ENCODE data around the gene ELOVL5.
"Not testable (repeated sequence)": the region's sequence is repeated elsewhere in the genome, so short reads cannot be mapped to it uniquely, and the experiment has no call there.

ELOVL5 gene

DNA sequence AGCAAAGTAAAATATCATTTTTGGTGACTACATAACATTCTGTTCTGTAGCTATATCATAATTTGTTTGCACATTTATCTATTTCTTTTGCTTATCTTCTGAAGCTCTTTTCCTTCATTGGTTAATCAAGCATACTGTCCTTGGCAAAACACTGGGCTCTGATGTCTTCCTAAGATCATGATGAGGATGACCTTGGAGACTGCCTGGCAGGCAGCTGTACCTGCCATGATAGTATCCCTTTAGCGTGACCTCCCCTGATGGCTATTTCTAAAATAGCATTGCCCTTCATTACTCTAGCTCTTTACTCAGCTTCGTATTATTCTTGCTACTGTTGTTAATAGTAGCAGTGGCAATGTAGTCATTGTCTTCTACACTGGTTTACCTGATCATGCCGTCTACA, 46.0 kb upstream of the ELOVL5 start:
- H3F3A ChIP-seq (ENCODE audit: insufficient read depth) = no peaks in the 10 kb centered on the region
- H3K36me3 ChIP-seq (ENCODE audit: low read length) = no peaks in the 10 kb centered on the region
- H4K20me1 ChIP-seq (ENCODE audit: low read depth, low read length) = no peaks in the 10 kb centered on the region
- no peaks in the 10 kb centered on the region for H3K27me3 ChIP-seq (ENCODE audit: low read length)
- no peak overlapping the region for H3K4me3 ChIP-seq (ENCODE audit: insufficient read depth, low read length, poor library complexity, severe bottlenecking)
- H3K9ac ChIP-seq (ENCODE audit: low read length) = no peak overlapping the region
- no peak overlapping the region for H3K27ac ChIP-seq (ENCODE audit: low read depth, low read length)
- H3K9me3 ChIP-seq (ENCODE audit: insufficient read depth, low read length) = no peaks in the 10 kb centered on the region
- no peak for TF ChIP-seq EZH2phosphoT487 (conservative IDR thresholded peaks at IDR 0.05; ENCODE audit: low read length)
- TF ChIP-seq, protein P1, sequence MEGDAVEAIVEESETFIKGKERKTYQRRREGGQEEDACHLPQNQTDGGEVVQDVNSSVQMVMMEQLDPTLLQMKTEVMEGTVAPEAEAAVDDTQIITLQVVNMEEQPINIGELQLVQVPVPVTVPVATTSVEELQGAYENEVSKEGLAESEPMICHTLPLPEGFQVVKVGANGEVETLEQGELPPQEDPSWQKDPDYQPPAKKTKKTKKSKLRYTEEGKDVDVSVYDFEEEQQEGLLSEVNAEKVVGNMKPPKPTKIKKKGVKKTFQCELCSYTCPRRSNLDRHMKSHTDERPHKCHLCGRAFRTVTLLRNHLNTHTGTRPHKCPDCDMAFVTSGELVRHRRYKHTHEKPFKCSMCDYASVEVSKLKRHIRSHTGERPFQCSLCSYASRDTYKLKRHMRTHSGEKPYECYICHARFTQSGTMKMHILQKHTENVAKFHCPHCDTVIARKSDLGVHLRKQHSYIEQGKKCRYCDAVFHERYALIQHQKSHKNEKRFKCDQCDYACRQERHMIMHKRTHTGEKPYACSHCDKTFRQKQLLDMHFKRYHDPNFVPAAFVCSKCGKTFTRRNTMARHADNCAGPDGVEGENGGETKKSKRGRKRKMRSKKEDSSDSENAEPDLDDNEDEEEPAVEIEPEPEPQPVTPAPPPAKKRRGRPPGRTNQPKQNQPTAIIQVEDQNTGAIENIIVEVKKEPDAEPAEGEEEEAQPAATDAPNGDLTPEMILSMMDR (IDR thresholded peaks at IDR 0.05; ENCODE audit: insufficient read depth, low read length, poor library complexity, severe bottlenecking) = no peak
- no peaks in the 10 kb centered on the region for H3K9me2 ChIP-seq (replicated peaks; ENCODE audit: insufficient read depth, low read length)
- H3K4me2 ChIP-seq (ENCODE audit: low read depth, low read length, poor library complexity, severe bottlenecking) = no peak overlapping the region
- no peaks in the 10 kb centered on the region for H3K79me2 ChIP-seq (ENCODE audit: insufficient read depth, low read length)
- H2AFZ ChIP-seq (ENCODE audit: low read depth, low read length, severe bottlenecking) = no peak overlapping the region

DNA sequence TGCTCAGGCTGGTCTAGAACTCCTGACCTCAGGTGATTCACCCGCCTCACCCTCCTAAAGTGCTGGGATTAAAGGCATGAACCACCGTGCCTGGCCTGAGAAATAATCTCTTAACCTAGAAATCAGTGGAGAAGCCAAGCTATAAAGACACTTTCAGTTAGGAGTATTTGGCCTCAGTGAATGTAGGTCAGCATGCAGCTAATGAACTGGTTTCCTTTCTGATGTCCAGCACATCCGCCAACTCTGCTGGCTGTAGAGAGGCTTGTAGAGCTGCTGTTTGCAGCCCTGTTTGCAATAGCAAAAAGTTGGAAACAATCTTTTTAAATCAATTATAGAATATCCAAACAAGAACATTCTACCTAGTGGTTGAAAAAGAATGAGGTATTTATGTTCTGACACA, 42.4 kb upstream of the ELOVL5 start:
- Histone ChIP-seq H3F3A (ENCODE audit: insufficient read depth) (no peaks in the 10 kb centered on the region), H3K79me2 (ENCODE audit: insufficient read depth, low read length) (no peaks in the 10 kb centered on the region), H3K36me3 (ENCODE audit: low read length) (no peaks in the 10 kb centered on the region), H3K9me3 (ENCODE audit: insufficient read depth, low read length) (no peaks in the 10 kb centered on the region), H3K4me2 (ENCODE audit: low read depth, low read length, poor library complexity, severe bottlenecking) (no peak overlapping the region), H2AFZ (ENCODE audit: low read depth, low read length, severe bottlenecking) (no peak overlapping the region), H3K27ac (ENCODE audit: low read depth, low read length) (no peak overlapping the region), H3K9ac (ENCODE audit: low read length) (no peak overlapping the region), H3K4me3 (ENCODE audit: insufficient read depth, low read length, poor library complexity, severe bottlenecking) (no peak overlapping the region), H4K20me1 (ENCODE audit: low read depth, low read length) (no peaks in the 10 kb centered on the region), H3K27me3 (ENCODE audit: low read length) (no peaks in the 10 kb centered on the region), H3K9me2 (replicated peaks; ENCODE audit: insufficient read depth, low read length) (no peaks in the 10 kb centered on the region)
- no peak for TF ChIP-seq EZH2phosphoT487 (conservative IDR thresholded peaks at IDR 0.05; ENCODE audit: low read length)
- TF ChIP-seq, protein P1 (IDR thresholded peaks at IDR 0.05; ENCODE audit: insufficient read depth, low read length, poor library complexity, severe bottlenecking) = no peak

DNA sequence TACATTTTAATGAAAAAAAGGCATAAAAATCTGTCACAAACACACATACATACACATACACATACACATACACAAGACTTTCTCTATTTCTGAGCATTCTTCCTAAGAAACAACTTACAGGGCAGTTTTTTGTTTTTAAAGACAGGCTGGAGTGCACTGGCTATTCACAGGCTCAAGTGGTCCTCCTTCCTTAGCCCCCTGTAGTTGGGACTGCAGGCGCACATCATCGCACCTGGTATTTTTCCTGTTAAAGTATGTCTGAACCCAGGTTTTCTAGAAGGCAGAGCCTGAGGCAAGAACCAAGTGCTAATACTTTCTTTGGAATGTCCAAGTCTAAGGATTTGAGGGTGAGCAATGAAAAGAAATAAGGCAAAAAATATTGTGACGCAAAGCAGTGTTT, 41.3 kb upstream of the ELOVL5 start:
- no peaks in the 10 kb centered on the region for H3K36me3 ChIP-seq (ENCODE audit: low read length)
- H4K20me1 ChIP-seq (ENCODE audit: low read depth, low read length) = no peaks in the 10 kb centered on the region
- no peaks in the 10 kb centered on the region for H3K27me3 ChIP-seq (ENCODE audit: low read length)
- no peak overlapping the region for H3K4me2 ChIP-seq (ENCODE audit: low read depth, low read length, poor library complexity, severe bottlenecking)
- TF ChIP-seq, protein P1 (IDR thresholded peaks at IDR 0.05; ENCODE audit: insufficient read depth, low read length, poor library complexity, severe bottlenecking) = no peak
- TF ChIP-seq EZH2phosphoT487 (conservative IDR thresholded peaks at IDR 0.05; ENCODE audit: low read length) = no peak
- no peak overlapping the region for H3K9ac ChIP-seq (ENCODE audit: low read length)
- H3K9me2 ChIP-seq (replicated peaks; ENCODE audit: insufficient read depth, low read length) = no peaks in the 10 kb centered on the region
- H3K27ac ChIP-seq (ENCODE audit: low read depth, low read length) = no peak overlapping the region
- H3K79me2 ChIP-seq (ENCODE audit: insufficient read depth, low read length) = no peaks in the 10 kb centered on the region
- no peaks in the 10 kb centered on the region for H3F3A ChIP-seq (ENCODE audit: insufficient read depth)
- H2AFZ ChIP-seq (ENCODE audit: low read depth, low read length, severe bottlenecking) = no peak overlapping the region
- no peaks in the 10 kb centered on the region for H3K9me3 ChIP-seq (ENCODE audit: insufficient read depth, low read length)
- H3K4me3 ChIP-seq (ENCODE audit: insufficient read depth, low read length, poor library complexity, severe bottlenecking) = no peak overlapping the region

DNA sequence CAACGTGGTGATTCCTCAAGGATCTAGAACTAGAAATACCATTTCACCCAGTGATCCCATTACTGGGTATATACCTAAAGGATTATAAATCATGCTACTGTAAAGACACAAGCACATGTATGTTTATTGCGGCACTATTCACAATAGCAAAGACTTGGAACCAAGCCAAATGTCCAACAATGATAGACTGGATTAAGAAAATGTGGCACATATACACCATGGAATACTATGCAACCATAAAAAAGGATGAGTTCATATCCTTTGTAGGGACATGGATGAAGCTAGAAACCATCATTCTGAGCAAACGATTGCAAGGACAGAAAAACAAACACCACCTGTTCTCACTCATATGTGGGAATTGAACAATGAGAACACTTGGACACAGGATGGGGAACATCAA, 39.9 kb upstream of the ELOVL5 start:
- H3K4me3 ChIP-seq (ENCODE audit: insufficient read depth, low read length, poor library complexity, severe bottlenecking); H3K27me3 ChIP-seq (ENCODE audit: low read length); H3K36me3 ChIP-seq (ENCODE audit: low read length); H3K9me2 ChIP-seq (replicated peaks; ENCODE audit: insufficient read depth, low read length); H4K20me1 ChIP-seq (ENCODE audit: low read depth, low read length); H3K9ac ChIP-seq (ENCODE audit: low read length); H3F3A ChIP-seq (ENCODE audit: insufficient read depth); H3K27ac ChIP-seq (ENCODE audit: low read depth, low read length); H2AFZ ChIP-seq (ENCODE audit: low read depth, low read length, severe bottlenecking); H3K9me3 ChIP-seq (ENCODE audit: insufficient read depth, low read length); H3K4me2 ChIP-seq (ENCODE audit: low read depth, low read length, poor library complexity, severe bottlenecking); H3K79me2 ChIP-seq (ENCODE audit: insufficient read depth, low read length): not testable (repeated sequence)

Measured in SU-DHL-6 (cell line).